GM18507 (cell line): ENCODE data around the gene CLEC4M.
A peak's percentile ranks its signal among the peaks of the same experiment; 100 is the strongest.
"Not testable (repeated sequence)": the region's sequence is repeated elsewhere in the genome, so short reads cannot be mapped to it uniquely, and the experiment has no call there.

ENCODE experiments used
- DNase-seq: peaks from one replicate; pipeline ENCODE4 v3.0.0; 2011; ENCODE audit warnings: low read depth; ENCODE audit not compliant: insufficient read length; ENCODE audit errors: extremely low spot score
- FAIRE-seq: peaks from 2 replicates; lab custom pipeline; 2011; peaks lifted over from hg19 to GRCh38; lab: Jason Lieb, UNC

The CLEC4M gene

GRCh38 chr19:7795555-7796161 is 32.6 kb downstream of the CLEC4M start:
- FAIRE-seq, result no peak
- DNase-seq, result no peak

DNA sequence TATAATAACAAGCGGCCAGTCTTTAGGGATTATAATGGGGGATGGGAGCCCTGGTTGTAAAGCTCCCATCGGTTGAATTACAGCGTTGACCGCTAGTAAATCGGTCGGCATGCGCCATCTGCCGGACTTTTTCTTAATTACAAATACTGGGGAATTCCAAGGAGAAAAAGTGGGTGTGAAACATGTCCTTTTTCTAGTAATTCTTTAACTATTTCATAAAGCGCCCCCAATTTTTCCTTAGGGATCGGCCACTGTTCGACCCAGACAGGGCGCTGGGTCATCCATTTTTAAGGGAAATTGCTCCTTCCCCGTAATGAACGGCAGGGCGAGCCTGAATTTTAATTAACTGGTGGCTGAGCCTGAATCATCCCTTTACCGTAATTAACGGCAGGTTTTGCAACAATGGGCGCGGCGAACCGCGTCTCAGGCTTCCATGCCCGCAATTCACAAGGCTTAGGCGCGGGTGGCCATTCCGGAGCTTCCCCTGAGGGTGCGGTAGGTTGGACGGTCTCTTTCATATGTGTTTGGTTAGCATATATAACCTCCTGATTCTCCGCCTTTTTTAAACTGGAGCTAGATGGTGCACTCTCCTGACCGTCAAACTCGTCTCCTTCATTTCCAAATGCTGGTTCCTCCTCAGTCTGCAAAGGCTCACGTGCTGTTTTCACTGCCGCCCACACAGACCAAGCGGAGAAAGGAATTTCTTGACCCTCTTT is 36.8 kb downstream of the CLEC4M start:
- FAIRE-seq (peak; percentile 57), DNase-seq (no peak)

- no peak for FAIRE-seq
Observed at GRCh38 chr19:7801020-7801570, 38.1 kb downstream of the CLEC4M start.

GRCh38 chr19:7806234-7806633 is 43.2 kb downstream of the CLEC4M start:
- no peak for FAIRE-seq

More at GRCh38 chr19:7801020-7801570, 38.1 kb downstream of the CLEC4M start:
- DNase-seq, result no peak

GRCh38 chr19:7806876-7807275 is 43.8 kb downstream of the CLEC4M start:
- no peak for DNase-seq
- no peak for FAIRE-seq

More at GRCh38 chr19:7806234-7806633, 43.2 kb downstream of the CLEC4M start:
- DNase-seq, result no peak

DNA sequence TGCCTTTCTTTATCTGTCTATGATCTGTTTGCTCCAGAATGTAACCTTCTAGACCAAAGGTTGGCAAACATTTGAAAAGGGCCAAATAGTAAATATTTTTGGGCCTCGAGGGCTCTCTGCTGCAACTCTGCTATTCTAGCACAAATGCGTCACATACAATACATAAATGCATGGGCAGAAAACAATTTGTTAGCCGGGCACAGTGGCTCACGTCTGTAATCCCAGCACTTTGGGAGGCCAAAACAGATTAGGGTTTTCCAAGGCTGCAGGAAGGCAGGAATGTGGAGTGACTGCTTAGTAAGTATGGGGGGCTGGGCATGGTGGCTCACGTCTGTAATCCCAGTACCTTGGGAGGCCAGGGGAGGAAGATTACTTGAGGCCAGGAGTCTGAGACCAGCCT is 45.1 kb downstream of the CLEC4M start:
- DNase-seq (no peak), FAIRE-seq (no peak)

- no peak for FAIRE-seq
Observed at GRCh38 chr19:7811989-7812388, 48.9 kb downstream of the CLEC4M start.

GRCh38 chr19:7815325-7815724 is 52.3 kb downstream of the CLEC4M start:
- DNase-seq (no peak), FAIRE-seq (peak; percentile 83)

More at GRCh38 chr19:7811989-7812388, 48.9 kb downstream of the CLEC4M start:
- no peak for DNase-seq

- not testable (repeated sequence) for FAIRE-seq
Observed at GRCh38 chr19:7816040-7816439, 53.0 kb downstream of the CLEC4M start.

GRCh38 chr19:7817801-7818200 is 54.8 kb downstream of the CLEC4M start:
- DNase-seq (no peak), FAIRE-seq (no peak)

More at GRCh38 chr19:7816040-7816439, 53.0 kb downstream of the CLEC4M start:
- not testable (repeated sequence) for DNase-seq

DNA sequence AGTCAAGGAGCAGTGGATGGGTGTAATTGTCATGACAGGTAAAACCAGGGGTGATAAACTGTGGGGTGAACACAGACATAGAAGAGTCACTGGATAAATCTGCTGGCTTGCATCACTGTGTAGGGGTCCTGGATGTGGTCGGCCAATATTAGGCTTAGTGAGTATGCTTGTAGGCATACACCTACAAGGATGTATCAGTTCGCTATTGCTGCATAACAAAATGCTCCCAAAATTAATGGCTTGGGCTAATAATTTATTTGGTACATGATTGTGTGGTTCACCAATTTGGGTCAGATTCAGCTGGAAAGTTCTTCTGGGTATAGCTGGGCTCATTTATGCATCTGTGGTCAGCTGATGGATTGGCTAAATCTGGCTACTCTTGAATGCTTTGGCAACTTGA is 55.8 kb downstream of the CLEC4M start:
- DNase-seq (no peak), FAIRE-seq (no peak)
